MV-4-11 (cell line): ENCODE results near the gene CNGA4.
A peak's percentile ranks its signal among the peaks of the same experiment; 100 is the strongest.
"Not testable (repeated sequence)": the region's sequence is repeated elsewhere in the genome, so short reads cannot be mapped to it uniquely, and the experiment has no call there.

Experiments used
- DNase-seq: peaks from one replicate; lab custom pipeline; 2025; lab: John Stamatoyannopoulos, UW

CNGA4 gene

GRCh38 chr11:6225896-6226295 is 13.0 kb upstream of the CNGA4 start:
- DNase-seq = peak; percentile 69

DNA sequence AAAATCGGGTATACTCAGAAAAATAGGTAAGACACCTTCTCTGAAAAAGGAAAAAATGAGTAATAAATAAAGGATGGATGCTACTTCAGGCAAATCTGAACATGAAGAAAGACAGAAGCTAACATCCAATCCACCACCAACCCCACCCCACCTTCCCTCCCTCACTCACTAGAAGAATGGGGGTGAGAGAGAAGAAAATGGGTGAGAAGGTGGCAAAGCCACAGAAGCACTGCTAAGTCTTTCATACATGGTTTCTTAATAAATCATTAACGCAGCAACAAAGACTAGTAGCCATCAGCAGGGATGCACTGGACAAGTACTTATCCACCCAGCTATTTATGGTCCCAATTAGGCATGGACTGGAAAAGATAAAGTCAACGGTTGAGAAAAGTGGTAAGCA is 10.4 kb upstream of the CNGA4 start:
- no peak for DNase-seq

- no peak for DNase-seq
Observed at GRCh38 chr11:6229911-6230310, 9.0 kb upstream of the CNGA4 start.

DNA sequence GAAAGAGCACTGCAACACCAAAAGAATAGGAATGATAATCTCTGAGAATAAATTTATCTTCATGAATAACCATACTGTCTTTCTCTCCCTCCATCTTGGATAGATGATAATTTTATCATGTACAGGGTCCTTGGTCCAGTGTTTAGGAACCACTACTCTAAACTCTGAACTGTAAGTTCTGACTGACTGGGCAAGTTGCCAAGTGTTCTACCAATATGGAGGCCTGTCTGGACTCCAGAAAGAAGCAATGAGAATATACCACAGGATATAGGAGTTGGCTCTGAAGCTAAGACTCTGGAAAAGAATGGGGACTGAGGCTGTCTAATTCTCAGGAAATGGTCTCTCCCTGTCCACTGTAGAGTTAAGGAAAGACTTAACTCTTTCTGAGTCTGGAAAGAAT is 6.0 kb upstream of the CNGA4 start:
- no peak for DNase-seq

- no peak for DNase-seq
Observed at GRCh38 chr11:6233984-6234386, 4.9 kb upstream of the CNGA4 start.

DNA sequence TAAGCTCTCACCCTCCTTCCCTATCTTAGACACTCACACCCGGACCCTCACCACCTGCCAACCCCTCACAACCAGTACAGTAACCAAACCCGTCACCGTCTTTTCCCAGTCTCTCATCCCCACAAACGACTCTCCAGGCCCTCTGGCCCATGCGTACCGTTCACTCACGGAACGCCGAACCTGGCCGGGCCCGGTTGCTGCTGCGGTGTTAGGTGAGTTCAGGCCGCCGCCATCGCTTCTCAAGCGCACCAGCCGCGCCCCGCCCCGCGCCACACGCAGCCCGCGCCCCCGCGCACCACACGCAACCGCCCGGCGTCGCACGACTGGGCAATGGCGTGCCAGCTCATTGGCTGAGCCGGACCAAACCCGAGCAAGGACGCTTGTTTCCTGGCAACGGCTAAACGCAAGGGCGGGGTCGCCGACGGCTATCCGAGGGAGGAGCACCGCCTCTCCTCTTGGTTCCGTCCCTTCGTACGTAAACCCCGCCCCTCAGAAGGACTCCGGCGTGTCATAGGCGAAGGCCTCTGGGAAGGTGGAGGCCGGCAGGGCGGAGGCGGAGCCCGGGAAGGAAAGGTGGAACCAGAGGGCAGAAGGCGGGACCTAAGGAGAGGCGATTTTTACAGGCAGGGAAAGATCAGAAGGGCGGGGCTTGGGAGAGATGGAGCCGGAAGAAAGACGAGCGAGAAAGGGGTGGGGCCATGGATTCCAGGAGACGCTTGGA is 4.3 kb upstream of the CNGA4 start, which contains the start of gene FHIP1B:
TSS of gene FHIP1B (minus strand) at position 250 of the 721 bp plus-strand sequence. CDS start 10,120 bp downstream, outside the sequence.
- DNase-seq = peak; percentile 100

DNA sequence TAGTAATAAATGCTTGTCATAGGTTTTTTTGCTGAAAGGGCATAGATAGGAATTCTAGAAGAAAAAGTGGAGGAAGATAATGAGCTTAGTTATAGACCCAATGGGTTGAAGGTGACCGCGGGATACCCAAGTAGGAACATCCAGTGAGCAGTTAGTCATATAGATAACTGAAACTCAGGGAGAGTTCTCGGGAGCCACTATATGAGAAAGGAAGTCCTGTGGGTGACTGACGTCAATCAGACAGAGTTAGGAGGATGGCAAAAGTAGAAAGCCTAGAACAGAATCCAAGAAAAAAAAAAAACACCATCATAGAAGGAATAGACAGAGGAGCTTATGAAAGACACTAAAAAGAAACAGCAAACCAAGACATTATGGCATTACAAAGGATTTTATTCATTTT is 1.6 kb upstream of the CNGA4 start:
- DNase-seq = peak; percentile 66

- DNase-seq = no peak
Observed at GRCh38 chr11:6237761-6238302, 1.1 kb upstream of the CNGA4 start.

GRCh38 chr11:6240139-6240538 is 1.2 kb downstream of the CNGA4 start:
- DNase-seq = no peak

GRCh38 chr11:6240781-6241180 is 1.9 kb downstream of the CNGA4 start:
- DNase-seq = peak; percentile 62

DNA sequence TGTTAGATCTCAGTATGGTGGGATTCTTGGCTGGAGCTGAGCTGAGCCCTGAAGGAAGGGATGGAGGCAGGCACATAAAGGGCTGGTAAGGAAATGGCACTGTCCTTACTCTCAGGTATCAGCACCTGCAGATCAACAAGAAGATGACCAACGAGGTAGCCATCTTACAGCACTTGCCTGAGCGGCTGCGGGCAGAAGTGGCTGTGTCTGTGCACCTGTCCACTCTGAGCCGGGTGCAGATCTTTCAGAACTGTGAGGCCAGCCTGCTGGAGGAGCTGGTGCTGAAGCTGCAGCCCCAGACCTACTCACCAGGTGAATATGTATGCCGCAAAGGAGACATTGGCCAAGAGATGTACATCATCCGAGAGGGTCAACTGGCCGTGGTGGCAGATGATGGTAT is 2.4 kb downstream of the CNGA4 start:
- DNase-seq = no peak

DNA sequence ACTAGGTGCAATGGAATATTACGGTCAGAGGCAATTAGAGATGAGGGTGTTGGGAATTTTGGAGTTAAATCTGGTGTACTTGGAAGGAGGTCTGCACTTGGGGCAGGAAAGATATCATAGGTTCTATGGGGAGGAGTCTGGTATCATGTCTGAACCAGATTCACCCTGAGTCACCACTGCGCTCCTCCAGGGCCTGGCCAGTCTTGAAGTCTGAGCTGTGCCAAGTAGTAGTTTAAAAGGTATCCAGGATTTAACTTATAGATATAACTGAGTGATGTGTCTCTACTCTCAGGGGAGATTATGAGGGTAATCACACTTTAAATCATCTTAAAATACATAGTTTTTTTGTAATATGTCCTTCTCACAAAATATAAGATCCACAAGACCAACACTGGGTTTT is 6.6 kb downstream of the CNGA4 start:
- DNase-seq = no peak

DNA sequence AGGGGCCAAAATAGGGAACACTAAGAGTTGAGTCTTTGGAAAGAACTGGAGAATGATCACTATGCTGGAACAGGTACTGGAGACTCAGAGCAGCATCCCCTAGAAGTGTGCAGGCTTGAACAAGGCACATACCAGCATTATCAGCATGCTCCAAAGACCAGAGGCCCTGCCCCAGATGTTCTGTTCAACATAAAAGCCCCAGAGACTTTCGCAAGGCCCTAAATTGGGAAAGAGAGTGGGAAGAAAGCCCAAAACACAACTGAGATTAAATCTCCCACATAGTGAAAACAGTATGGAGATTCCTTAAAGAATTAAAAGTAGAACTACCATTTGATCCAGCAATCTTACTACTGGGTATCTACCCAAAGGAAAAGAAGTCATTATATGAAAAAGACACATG is 9.4 kb downstream of the CNGA4 start:
- DNase-seq = no peak

DNA sequence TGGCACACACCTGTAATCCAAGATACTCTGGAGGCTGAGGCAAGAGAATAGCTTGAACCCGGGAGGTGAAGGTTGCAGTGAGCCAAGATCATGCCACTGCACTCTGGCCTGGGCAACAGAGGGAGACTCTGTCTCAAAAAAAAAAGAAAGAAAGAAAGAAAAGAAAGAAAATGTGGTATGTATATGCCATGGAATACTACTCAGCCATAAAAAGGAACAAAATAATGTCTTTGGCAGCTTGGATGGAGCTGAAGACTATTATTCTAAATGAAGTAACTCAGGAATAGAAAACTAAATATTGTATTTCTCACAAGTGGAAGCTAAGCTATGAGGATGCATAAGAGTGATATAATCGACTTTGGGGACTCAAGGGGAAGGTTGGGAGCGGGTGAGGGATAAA is 10.0 kb downstream of the CNGA4 start:
- DNase-seq = not testable (repeated sequence)

- peak; percentile 53 for DNase-seq
Observed at GRCh38 chr11:6249770-6250555, 11.1 kb downstream of the CNGA4 start.

GRCh38 chr11:6251120-6251733 is 12.3 kb downstream of the CNGA4 start:
- no peak for DNase-seq

- no peak for DNase-seq
Observed at GRCh38 chr11:6251990-6252473, 13.1 kb downstream of the CNGA4 start.

GRCh38 chr11:6253197-6253596 is 14.3 kb downstream of the CNGA4 start:
- no peak for DNase-seq

DNA sequence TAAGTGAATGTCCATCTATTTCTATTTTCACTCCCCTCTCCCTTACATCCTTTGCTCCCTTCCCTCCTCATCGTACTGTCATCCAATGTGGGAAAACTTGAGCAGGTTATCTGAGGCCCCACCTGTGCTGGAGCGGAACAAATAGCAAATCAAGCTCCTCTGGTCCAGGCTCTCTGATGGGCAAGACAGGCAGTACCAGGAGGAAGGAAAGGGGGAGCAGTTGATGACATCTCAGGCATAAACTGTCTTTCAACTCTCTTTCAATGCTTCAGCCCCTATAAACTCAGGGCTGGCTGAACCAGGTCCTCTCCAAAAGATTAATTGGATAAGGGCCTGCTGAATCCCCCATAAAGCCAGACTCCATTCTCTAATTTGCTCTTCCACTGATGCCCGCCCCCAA is 19.3 kb downstream of the CNGA4 start:
- no peak for DNase-seq

- DNase-seq = no peak
Observed at GRCh38 chr11:6258571-6259081, 19.7 kb downstream of the CNGA4 start.

GRCh38 chr11:6260207-6260726 is 21.4 kb downstream of the CNGA4 start:
- no peak for DNase-seq

- no peak for DNase-seq
Observed at GRCh38 chr11:6263662-6264061, 24.8 kb downstream of the CNGA4 start.
